Liver (tissue), 9 donors: ENCODE results near the gene IFT80. TPM values are rescaled to one million over a fixed set of nuclear protein-coding genes. Genes with fewer than 3 reads are reported as not detected.

Source experiments
- DNase-seq: peaks from one replicate; pipeline ENCODE4 v3.0.0-alpha.2; 2017; ENCODE audit warnings: low spot score
- H3K27ac ChIP-seq, 2 donors: one replicate each; pipeline ENCODE4 v1.7.0; 2013; ENCODE audit warnings: inconsistent platforms in 2 of 2, low read length in 2 of 2, control low read depth in 1 of 2, low read depth in 1 of 2, mild to moderate bottlenecking in 1 of 2
- H3K27me3 ChIP-seq, 4 donors: one replicate each; pipeline versions ENCODE4 v1.6.1 to v1.7.0; 2013; ENCODE audit warnings: low read length in 3 of 4, inconsistent platforms in 1 of 4, mild to moderate bottlenecking in 1 of 4, moderate library complexity in 1 of 4; ENCODE audit not compliant: control insufficient read depth in 4 of 4, insufficient read depth in 4 of 4
- H3K36me3 ChIP-seq, 4 donors: one replicate each; pipeline versions ENCODE4 v1.6.1 to v1.7.0; 2013; ENCODE audit warnings: low read length in 3 of 4, mild to moderate bottlenecking in 3 of 4, low read depth in 1 of 4, moderate library complexity in 1 of 4; ENCODE audit not compliant: control insufficient read depth in 4 of 4, insufficient read depth in 3 of 4
- H3K4me1 ChIP-seq, 4 donors: one replicate each; pipeline versions ENCODE4 v1.6.1 to v1.7.0; 2013; ENCODE audit warnings: low read length in 3 of 4, mild to moderate bottlenecking in 3 of 4, moderate library complexity in 1 of 4; ENCODE audit not compliant: control insufficient read depth in 4 of 4, insufficient read depth in 4 of 4
- H3K4me3 ChIP-seq, 3 donors: one replicate each; pipeline versions ENCODE4 v1.6.1 to v1.7.0; 2013; ENCODE audit warnings: low read length in 3 of 3, control low read depth in 1 of 3, low read depth in 1 of 3, mild to moderate bottlenecking in 1 of 3
- H3K9ac ChIP-seq, 2 donors: one replicate each; pipeline ENCODE4 v1.7.0; 2013; ENCODE audit warnings: low read length in 2 of 2, mild to moderate bottlenecking in 2 of 2, moderate library complexity in 2 of 2, control low read depth in 1 of 2, low read depth in 1 of 2
- H3K9me3 ChIP-seq, 4 donors: one replicate each; pipeline versions ENCODE4 v1.6.1 to v1.7.0; 2013; ENCODE audit warnings: low read length in 3 of 4; ENCODE audit not compliant: control insufficient read depth in 4 of 4
- FOXA1 ChIP-seq: IDR thresholded peaks from 2 replicates; pipeline ENCODE4 v1.6.1; 2016; ENCODE audit warnings: antibody characterized with exemption
- FOXA2 ChIP-seq: IDR thresholded peaks from 2 replicates; pipeline ENCODE4 v1.6.1; 2016; ENCODE audit warnings: antibody characterized with exemption
- GABPA ChIP-seq, 2 donors: IDR thresholded peaks in 1 of 2; conservative IDR thresholded peaks in 1 of 2; 2 replicates each; pipeline ENCODE4 v1.6.1; 2016; ENCODE audit warnings: antibody characterized with exemption in 2 of 2, mild to moderate bottlenecking in 1 of 2, moderate library complexity in 1 of 2
- HNF4A ChIP-seq, 2 donors: conservative IDR thresholded peaks; 2 replicates each; pipeline ENCODE4 v1.6.1; 2016; ENCODE audit warnings: antibody characterized with exemption in 2 of 2, mild to moderate bottlenecking in 2 of 2
- HNF4G ChIP-seq: IDR thresholded peaks from 2 replicates; pipeline ENCODE4 v1.6.1; 2016; ENCODE audit warnings: antibody characterized with exemption
- MAX ChIP-seq: IDR thresholded peaks from 2 replicates; pipeline ENCODE4 v1.6.1; 2016; ENCODE audit warnings: antibody characterized with exemption
- NR2F2 ChIP-seq: IDR thresholded peaks from 2 replicates; pipeline ENCODE4 v1.6.1; 2016; ENCODE audit warnings: antibody characterized with exemption
- RAD21 ChIP-seq, 2 donors: IDR thresholded peaks; 2 replicates each; pipeline ENCODE4 v1.6.1; 2016; ENCODE audit warnings: antibody characterized with exemption in 2 of 2, mild to moderate bottlenecking in 2 of 2
- REST ChIP-seq: IDR thresholded peaks from 2 replicates; pipeline ENCODE4 v1.6.1; 2016; ENCODE audit warnings: antibody characterized with exemption, mild to moderate bottlenecking
- SP1 ChIP-seq: IDR thresholded peaks from 2 replicates; pipeline ENCODE4 v1.6.1; 2018; ENCODE audit warnings: antibody characterized with exemption, mild to moderate bottlenecking
- TAF1 ChIP-seq: conservative IDR thresholded peaks from 2 replicates; pipeline ENCODE4 v1.6.1; 2016; ENCODE audit warnings: antibody characterized with exemption, mild to moderate bottlenecking
- YY1 ChIP-seq: IDR thresholded peaks from 2 replicates; pipeline ENCODE4 v1.6.1; 2016; ENCODE audit warnings: antibody characterized with exemption, mild to moderate bottlenecking
- ZBTB33 ChIP-seq: IDR thresholded peaks from 2 replicates; pipeline ENCODE4 v1.6.1; 2016; ENCODE audit warnings: antibody characterized with exemption
- WGBS: extraction: QIAGEN DNeasy Blood & Tissue Kit; methylation state at CpG from one replicate; pipeline ENCODE4 v1.1.7; 2013; 5-methylcytosine and 5-hydroxymethylcytosine counted together
- polyA plus RNA-seq, 2 donors: library from polyadenylated mRNA; stranded (reverse) in 1 of 2; unstranded in 1 of 2; fragments of 200-250 nt in 1 of 2; fragments of >200 nt in 1 of 2; fragmentation: Nextera tagmentation in 1 of 2; extraction: Ambion mirVana in 1 of 2; gene quantifications; one replicate each; pipeline versions ENCODE4 v1.2.1 to v1.2.3, GENCODE V29; 2013 to 2015
- total RNA-seq, 2 donors: library from RNA; depleted of rRNA; stranded (reverse); fragments of >200 nt; gene quantifications; one replicate each; pipeline ENCODE4 v1.2.3, GENCODE V29; 2014
- donor health status: healthy.
- donor health status: healthy.
- donor health status: healthy.
- donor health status: healthy.
- donor health status: healthy.

Gene IFT80
- total and polyA plus RNA-seq, 4 donors = 3.5 to 15.7 (median 8.3) TPM

- Histone ChIP-seq H3K4me3 (peak overlapping the region; percentile 77 to 99 (median 95)), H3K27me3 (no peaks in the 10 kb centered on the region), H3K27ac (peak overlapping the region; percentile 68 to 85), H3K4me1 (peaks cover 6 to 29% (median 13%) of the 10 kb centered on the region in 4 donors), H3K36me3 (no peaks in the 10 kb centered on the region), H3K9me3 (no peaks in the 10 kb centered on the region), H3K9ac (peak overlapping the region; percentile 89 to 94)
- peak; percentile 59 for DNase-seq
- TF ChIP-seq TAF1 = no peak
- TF ChIP-seq FOXA2 = no peak
- no peak for TF ChIP-seq HNF4G
- TF ChIP-seq RAD21 (IDR thresholded peaks at IDR 0.05) = no peak
- no peak for TF ChIP-seq YY1
- TF ChIP-seq REST = no peak
- no peak for TF ChIP-seq HNF4A (conservative IDR thresholded peaks at IDR 0.05)
- no peak for TF ChIP-seq MAX
- no peak for TF ChIP-seq SP1
- TF ChIP-seq GABPA (IDR thresholded peaks at IDR 0.05 in 1 of 2, conservative IDR thresholded peaks at IDR 0.05 in 1 of 2) = no peak
- whole genome bisulfite sequencing = under 1% methylated on average over 51 of the region's 51 CpGs
These were observed 1.7 kb upstream of the IFT80 start for GRCh38 chr3:160400702-160401150.

- no peaks in the 10 kb centered on the region for H3K27me3 ChIP-seq
- WGBS = under 1% methylated on average over 49 of the region's 49 CpGs
- DNase-seq = peak; percentile 60
- H3K4me1 ChIP-seq = peaks cover 6 to 29% (median 13%) of the 10 kb centered on the region in 4 donors
- H3K9ac ChIP-seq = peak overlapping the region; percentile 89 to 94
- no peaks in the 10 kb centered on the region for H3K9me3 ChIP-seq
- peak overlapping the region; percentile 77 to 99 (median 95) for H3K4me3 ChIP-seq
- peak overlapping the region; percentile 68 to 85 for H3K27ac ChIP-seq
- H3K36me3 ChIP-seq = no peaks in the 10 kb centered on the region
- TF ChIP-seq TAF1 (no peak), YY1 (no peak)
These were observed 1.1 kb upstream of the IFT80 start for GRCh38 chr3:160400030-160400701.

GRCh38 chr3:160398820-160399124, 253 bp downstream of the IFT80 start:
- DNase-seq = no peak
- H3K36me3 ChIP-seq = no peaks in the 10 kb centered on the region
- peaks cover 6 to 29% (median 13%) of the 10 kb centered on the region in 4 donors for H3K4me1 ChIP-seq
- no peak for TF ChIP-seq ZBTB33
- no peak for TF ChIP-seq HNF4A (conservative IDR thresholded peaks at IDR 0.05)
- no peak for TF ChIP-seq NR2F2
- peak in 1 of 2 donors; percentile 15 for TF ChIP-seq RAD21 (IDR thresholded peaks at IDR 0.05)
- TF ChIP-seq SP1 = no peak
- TF ChIP-seq TAF1 = no peak
- TF ChIP-seq FOXA1 = no peak
- H3K27ac ChIP-seq = peak overlapping the region; percentile 68 to 85
- H3K27me3 ChIP-seq = no peaks in the 10 kb centered on the region
- WGBS = under 1% methylated on average over 9 of the region's 9 CpGs
- peak overlapping the region in 1 of 2 donors; percentile 94 for H3K9ac ChIP-seq
- peak overlapping the region; percentile 77 to 99 (median 95) for H3K4me3 ChIP-seq
- no peaks in the 10 kb centered on the region for H3K9me3 ChIP-seq
